ENCODE data around the gene ABCA7.
A peak's percentile ranks its signal among the peaks of the same experiment; 100 is the strongest.

The ABCA7 gene

GRCh38 chr19:1066251-1066747 is 26.4 kb downstream of the ABCA7 start:
- no peak overlapping the region for H3K4me3 ChIP-seq (ENCODE audit: low read depth, low read length)

GRCh38 chr19:1066748-1067340 is 26.9 kb downstream of the ABCA7 start, which contains the start of gene ARHGAP45:
ARHGAP45 (plus strand) TSS chr19:1067167; CDS start chr19:1067406, 239 bp downstream.
- Histone ChIP-seq H2AFZ (no peak within 1 kb of the TSS), H3K4me1 (peaks cover 2% of the 10 kb centered on the region), H3K27me3 (ENCODE audit: control insufficient read depth, insufficient read depth, low read length) (peaks cover 7% of the 10 kb centered on the region), H3K9ac (no peak within 1 kb of the TSS), H3K79me2 (no peaks in the 10 kb centered on the region), H3K27ac (peak within 1 kb of the TSS; percentile 42), H3K4me2 (ENCODE audit: low read length) (peak within 1 kb of the TSS; percentile 22), H3K36me3 (ENCODE audit: control insufficient read depth, insufficient read depth, low read length) (no peaks in the 10 kb centered on the region), H3K9me3 (ENCODE audit: control insufficient read depth, low read length) (no peaks in the 10 kb centered on the region), H3K4me3 (ENCODE audit: low read depth, low read length) (peak within 1 kb of the TSS; percentile 27)
- TF ChIP-seq, protein P1, sequence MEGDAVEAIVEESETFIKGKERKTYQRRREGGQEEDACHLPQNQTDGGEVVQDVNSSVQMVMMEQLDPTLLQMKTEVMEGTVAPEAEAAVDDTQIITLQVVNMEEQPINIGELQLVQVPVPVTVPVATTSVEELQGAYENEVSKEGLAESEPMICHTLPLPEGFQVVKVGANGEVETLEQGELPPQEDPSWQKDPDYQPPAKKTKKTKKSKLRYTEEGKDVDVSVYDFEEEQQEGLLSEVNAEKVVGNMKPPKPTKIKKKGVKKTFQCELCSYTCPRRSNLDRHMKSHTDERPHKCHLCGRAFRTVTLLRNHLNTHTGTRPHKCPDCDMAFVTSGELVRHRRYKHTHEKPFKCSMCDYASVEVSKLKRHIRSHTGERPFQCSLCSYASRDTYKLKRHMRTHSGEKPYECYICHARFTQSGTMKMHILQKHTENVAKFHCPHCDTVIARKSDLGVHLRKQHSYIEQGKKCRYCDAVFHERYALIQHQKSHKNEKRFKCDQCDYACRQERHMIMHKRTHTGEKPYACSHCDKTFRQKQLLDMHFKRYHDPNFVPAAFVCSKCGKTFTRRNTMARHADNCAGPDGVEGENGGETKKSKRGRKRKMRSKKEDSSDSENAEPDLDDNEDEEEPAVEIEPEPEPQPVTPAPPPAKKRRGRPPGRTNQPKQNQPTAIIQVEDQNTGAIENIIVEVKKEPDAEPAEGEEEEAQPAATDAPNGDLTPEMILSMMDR (IDR thresholded peaks at IDR 0.05), result no peak

More at GRCh38 chr19:1066251-1066747, 26.4 kb downstream of the ABCA7 start:
- peaks cover 7% of the 10 kb centered on the region for H3K27me3 ChIP-seq (ENCODE audit: control insufficient read depth, insufficient read depth, low read length)
- H3K79me2 ChIP-seq, result no peaks in the 10 kb centered on the region
- H3K9me3 ChIP-seq (ENCODE audit: control insufficient read depth, low read length), result no peaks in the 10 kb centered on the region
- peak overlapping the region; percentile 22 for H3K4me2 ChIP-seq (ENCODE audit: low read length)
- TF ChIP-seq, protein P1 (IDR thresholded peaks at IDR 0.05), result no peak
- no peaks in the 10 kb centered on the region for H3K36me3 ChIP-seq (ENCODE audit: control insufficient read depth, insufficient read depth, low read length)
- peaks cover 2% of the 10 kb centered on the region for H3K4me1 ChIP-seq
- no peak overlapping the region for H2AFZ ChIP-seq
- no peak overlapping the region for H3K27ac ChIP-seq
- no peak overlapping the region for H3K9ac ChIP-seq

- Histone ChIP-seq H3K9ac (no peak overlapping the region), H3K27ac (peak overlapping the region; percentile 42)
Measured at GRCh38 chr19:1067341-1067957, 27.5 kb downstream of the ABCA7 start.

GRCh38 chr19:1068009-1069001 is 28.4 kb downstream of the ABCA7 start:
- Histone ChIP-seq H3K27me3 (ENCODE audit: control insufficient read depth, insufficient read depth, low read length) (peaks cover 7% of the 10 kb centered on the region), H2AFZ (no peak overlapping the region), H3K27ac (no peak overlapping the region), H3K4me1 (peaks cover 2% of the 10 kb centered on the region), H3K9ac (no peak overlapping the region), H3K79me2 (no peaks in the 10 kb centered on the region), H3K4me2 (ENCODE audit: low read length) (no peak overlapping the region), H3K36me3 (ENCODE audit: control insufficient read depth, insufficient read depth, low read length) (no peaks in the 10 kb centered on the region), H3K9me3 (ENCODE audit: control insufficient read depth, low read length) (no peaks in the 10 kb centered on the region), H3K4me3 (ENCODE audit: low read depth, low read length) (no peak overlapping the region)
- TF ChIP-seq, protein P1 (IDR thresholded peaks at IDR 0.05), result no peak

More at GRCh38 chr19:1067341-1067957, 27.5 kb downstream of the ABCA7 start:
- Histone ChIP-seq H3K27me3 (ENCODE audit: control insufficient read depth, insufficient read depth, low read length) (peaks cover 7% of the 10 kb centered on the region), H3K9me3 (ENCODE audit: control insufficient read depth, low read length) (no peaks in the 10 kb centered on the region), H3K4me3 (ENCODE audit: low read depth, low read length) (peak overlapping the region; percentile 27), H3K79me2 (no peaks in the 10 kb centered on the region), H3K4me2 (ENCODE audit: low read length) (peak overlapping the region; percentile 22), H3K4me1 (peaks cover 2% of the 10 kb centered on the region), H2AFZ (no peak overlapping the region), H3K36me3 (ENCODE audit: control insufficient read depth, insufficient read depth, low read length) (no peaks in the 10 kb centered on the region)
- TF ChIP-seq, protein P1 (IDR thresholded peaks at IDR 0.05), result no peak
